ENCODE data around the gene AMT.

GRCh38 chr3:49416867-49417266 is 5.4 kb downstream of the AMT start:
- TF ChIP-seq CTCF (IDR thresholded peaks at IDR 0.05; ENCODE audit: poor library complexity) (no peak), EZH2 (IDR thresholded peaks at IDR 0.05; ENCODE audit: borderline replicate concordance) (no peak), EZH2phosphoT487 (IDR thresholded peaks at IDR 0.05; ENCODE audit: low read depth, severe bottlenecking, unreplicated experiment) (no peak)

Measured in hepatocyte (in vitro differentiated cells).